BLaER1 (cell line): ENCODE results near the gene NAB2.
A peak's percentile ranks its signal among the peaks of the same experiment; 100 is the strongest.

ENCODE experiments used
- H3K27ac ChIP-seq: shearing (Covaris generic); formaldehyde crosslinking; 2 replicates; pipeline ENCODE4 v1.8.1; 2022
- H3K27me3 ChIP-seq: shearing (Covaris generic); formaldehyde crosslinking; 2 replicates; pipeline ENCODE4 v1.8.1; 2022
- H3K36me3 ChIP-seq: shearing (Covaris generic); formaldehyde crosslinking; 2 replicates; pipeline ENCODE4 v1.8.1; 2022
- H3K4me1 ChIP-seq: shearing (Covaris generic); formaldehyde crosslinking; 2 replicates; pipeline ENCODE4 v1.8.1; 2022
- H3K4me2 ChIP-seq: shearing (Covaris generic); formaldehyde crosslinking; 2 replicates; pipeline ENCODE4 v1.8.1; 2022
- H3K4me3 ChIP-seq: shearing (Covaris generic); formaldehyde crosslinking; 2 replicates; pipeline ENCODE4 v1.8.1; 2022
- H3K9ac ChIP-seq: shearing (Covaris generic); formaldehyde crosslinking; 2 replicates; pipeline ENCODE4 v1.8.1; 2022
- H3K9me3 ChIP-seq: shearing (Covaris generic); formaldehyde crosslinking; 2 replicates; pipeline ENCODE4 v1.8.1; 2022
- H4K20me1 ChIP-seq: shearing (Covaris generic); formaldehyde crosslinking; 2 replicates; pipeline ENCODE4 v1.8.1; 2022
- Cebpa-rat ChIP-seq: shearing (Covaris generic); IDR thresholded peaks from 2 replicates; pipeline ENCODE4 v1.8.1; 2022

The NAB2 gene

DNA sequence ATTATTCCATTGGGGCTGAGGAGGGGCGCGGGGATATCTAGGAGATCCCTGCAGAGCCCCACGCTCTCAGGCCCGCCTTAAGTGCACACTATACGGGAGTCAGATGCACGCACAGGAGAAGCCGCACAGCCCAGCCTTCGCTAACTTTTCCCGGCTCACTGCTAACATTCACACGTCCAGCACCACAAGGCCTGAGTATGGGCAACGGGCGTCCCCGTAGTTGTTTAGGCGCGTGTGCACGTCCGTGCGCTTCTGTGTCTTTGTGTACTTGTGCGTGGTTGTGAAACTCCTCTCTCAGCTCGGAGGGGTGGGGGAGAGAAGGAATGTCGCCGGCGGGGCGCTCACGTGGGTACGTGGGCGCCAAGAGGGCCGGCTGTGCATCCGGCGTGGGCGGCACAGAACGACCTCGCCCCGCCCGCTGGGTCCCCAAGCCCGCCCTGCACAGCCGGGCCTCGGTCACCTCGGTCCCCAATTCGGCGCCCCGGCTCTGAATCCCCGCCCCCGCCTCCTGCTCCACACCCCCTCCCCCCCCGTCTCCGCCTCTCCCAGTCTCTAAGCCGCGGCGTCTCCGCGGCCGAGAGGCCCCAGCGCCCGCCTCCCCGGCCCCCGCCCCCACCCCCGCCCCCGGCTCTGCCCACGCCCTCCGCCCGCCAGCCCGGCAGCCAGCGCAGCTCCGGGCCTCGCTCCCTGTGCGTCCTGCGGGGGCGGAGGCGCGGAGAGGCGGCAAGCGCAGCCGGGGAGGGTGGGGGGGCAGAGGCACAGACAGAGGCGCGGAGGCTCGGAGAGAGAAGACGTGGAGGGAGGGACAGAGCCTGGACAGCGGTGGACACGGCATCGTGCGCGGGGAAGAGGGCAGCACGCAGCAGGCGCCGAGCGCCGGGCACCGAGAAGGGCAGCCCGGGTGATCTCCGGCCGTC lies at the start of gene NAB2:
Gene NAB2, plus strand, starts transcription at position 761 of the 917 bp plus-strand sequence. CDS start 158 bp downstream, outside the sequence.
- Histone ChIP-seq H3K27me3 (no peaks in the 10 kb centered on the region), H3K4me2 (peak within 1 kb of the TSS; percentile 92), H3K9ac (peak within 1 kb of the TSS; percentile 91), H3K36me3 (peaks cover 28% of the 10 kb centered on the region), H3K27ac (peak within 1 kb of the TSS; percentile 98), H4K20me1 (peaks cover 30% of the 10 kb centered on the region), H3K4me1 (peaks cover 46% of the 10 kb centered on the region), H3K4me3 (peak within 1 kb of the TSS; percentile 90), H3K9me3 (no peaks in the 10 kb centered on the region)
- TF ChIP-seq Cebpa-rat: peak; percentile 67; the same call in 1 of the 2 replicates

GRCh38 chr12:57040211-57040610 lies 48.7 kb upstream of the NAB2 start:
- Histone ChIP-seq H3K4me3 (no peak overlapping the region), H3K4me2 (no peak overlapping the region), H3K27me3 (no peaks in the 10 kb centered on the region), H3K9ac (no peak overlapping the region), H3K4me1 (no peaks in the 10 kb centered on the region), H3K9me3 (no peaks in the 10 kb centered on the region), H3K27ac (no peak overlapping the region), H3K36me3 (no peaks in the 10 kb centered on the region), H4K20me1 (no peaks in the 10 kb centered on the region)
- no peak for TF ChIP-seq Cebpa-rat

GRCh38 chr12:57040750-57041149 lies 48.2 kb upstream of the NAB2 start:
- H3K4me2 ChIP-seq: no peak overlapping the region
- no peaks in the 10 kb centered on the region for H3K36me3 ChIP-seq
- H4K20me1 ChIP-seq: no peaks in the 10 kb centered on the region
- H3K9me3 ChIP-seq: no peaks in the 10 kb centered on the region
- no peak overlapping the region for H3K4me3 ChIP-seq
- TF ChIP-seq Cebpa-rat: no peak
- H3K9ac ChIP-seq: no peak overlapping the region
- no peak overlapping the region for H3K27ac ChIP-seq
- H3K4me1 ChIP-seq: no peaks in the 10 kb centered on the region
- no peaks in the 10 kb centered on the region for H3K27me3 ChIP-seq

DNA sequence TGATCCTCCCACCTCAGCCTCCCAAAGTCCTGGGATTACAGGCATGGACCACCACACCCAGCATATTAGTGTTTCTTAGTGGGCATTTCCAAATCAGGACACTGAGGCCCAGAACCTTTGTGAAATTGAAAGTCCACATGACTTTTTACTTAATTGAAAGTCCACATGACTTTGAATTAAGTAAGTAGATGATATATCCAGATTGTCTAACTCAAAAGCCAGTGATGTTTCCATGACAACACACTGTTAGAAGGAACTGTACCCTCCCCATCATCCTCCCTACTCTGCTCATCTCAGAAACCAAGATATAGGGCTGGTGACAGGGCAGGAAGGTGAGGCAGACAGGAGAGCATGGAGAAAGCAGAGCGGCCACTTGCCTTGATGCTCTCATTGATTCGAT lies 46.2 kb upstream of the NAB2 start:
- Histone ChIP-seq H3K27me3 (no peaks in the 10 kb centered on the region), H3K27ac (no peak overlapping the region), H3K9me3 (no peaks in the 10 kb centered on the region), H3K9ac (no peak overlapping the region), H3K4me1 (0 out of 2 replicates have a peak, but pooled peaks cover 5% of the 10 kb centered on the region), H3K4me2 (no peak overlapping the region), H3K36me3 (no peaks in the 10 kb centered on the region), H3K4me3 (no peak overlapping the region), H4K20me1 (no peaks in the 10 kb centered on the region)
- TF ChIP-seq Cebpa-rat: no peak

GRCh38 chr12:57044468-57044867 lies 44.4 kb upstream of the NAB2 start:
- TF ChIP-seq Cebpa-rat: no peak
- H3K36me3 ChIP-seq: no peaks in the 10 kb centered on the region
- H3K9me3 ChIP-seq: no peaks in the 10 kb centered on the region
- no peaks in the 10 kb centered on the region for H4K20me1 ChIP-seq
- H3K4me3 ChIP-seq: no peak overlapping the region
- H3K27me3 ChIP-seq: no peaks in the 10 kb centered on the region
- no peak overlapping the region for H3K27ac ChIP-seq
- H3K4me2 ChIP-seq: no peak overlapping the region
- 0 out of 2 replicates have a peak, but pooled peaks cover 5% of the 10 kb centered on the region for H3K4me1 ChIP-seq
- no peak overlapping the region for H3K9ac ChIP-seq

DNA sequence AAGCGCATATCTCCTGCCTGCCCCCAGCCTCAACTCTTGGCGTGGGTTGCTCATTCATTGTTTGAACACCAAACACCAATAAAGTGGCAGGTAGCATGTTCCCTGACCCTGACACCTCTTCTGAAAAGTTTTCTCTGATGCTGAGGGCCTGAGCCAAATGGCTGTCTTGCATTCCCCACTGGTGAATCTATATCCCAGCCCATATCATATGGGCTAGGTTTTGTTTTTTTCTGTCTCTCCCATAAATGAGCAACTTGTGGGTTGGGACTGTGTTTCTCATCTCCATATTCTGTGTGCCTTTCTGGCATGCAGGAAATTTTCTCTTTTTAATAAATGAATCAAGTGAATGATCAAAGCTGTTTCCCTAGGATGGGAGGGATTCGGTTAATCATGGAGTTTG lies 44.0 kb upstream of the NAB2 start:
- Histone ChIP-seq H3K9ac (no peak overlapping the region), H3K4me3 (no peak overlapping the region), H3K36me3 (no peaks in the 10 kb centered on the region), H3K4me2 (no peak overlapping the region), H3K27me3 (no peaks in the 10 kb centered on the region), H3K4me1 (0 out of 2 replicates have a peak, but pooled peaks cover 5% of the 10 kb centered on the region), H3K27ac (no peak overlapping the region), H3K9me3 (no peaks in the 10 kb centered on the region), H4K20me1 (no peaks in the 10 kb centered on the region)
- TF ChIP-seq Cebpa-rat: no peak

- Histone ChIP-seq H3K4me1 (0 out of 2 replicates have a peak, but pooled peaks cover 5% of the 10 kb centered on the region), H3K27me3 (no peaks in the 10 kb centered on the region), H3K9me3 (no peaks in the 10 kb centered on the region), H3K36me3 (no peaks in the 10 kb centered on the region), H3K4me2 (no peak overlapping the region), H4K20me1 (no peaks in the 10 kb centered on the region), H3K27ac (no peak overlapping the region), H3K4me3 (no peak overlapping the region), H3K9ac (no peak overlapping the region)
- no peak for TF ChIP-seq Cebpa-rat
These were observed 42.7 kb upstream of the NAB2 start for GRCh38 chr12:57046086-57046791.

DNA sequence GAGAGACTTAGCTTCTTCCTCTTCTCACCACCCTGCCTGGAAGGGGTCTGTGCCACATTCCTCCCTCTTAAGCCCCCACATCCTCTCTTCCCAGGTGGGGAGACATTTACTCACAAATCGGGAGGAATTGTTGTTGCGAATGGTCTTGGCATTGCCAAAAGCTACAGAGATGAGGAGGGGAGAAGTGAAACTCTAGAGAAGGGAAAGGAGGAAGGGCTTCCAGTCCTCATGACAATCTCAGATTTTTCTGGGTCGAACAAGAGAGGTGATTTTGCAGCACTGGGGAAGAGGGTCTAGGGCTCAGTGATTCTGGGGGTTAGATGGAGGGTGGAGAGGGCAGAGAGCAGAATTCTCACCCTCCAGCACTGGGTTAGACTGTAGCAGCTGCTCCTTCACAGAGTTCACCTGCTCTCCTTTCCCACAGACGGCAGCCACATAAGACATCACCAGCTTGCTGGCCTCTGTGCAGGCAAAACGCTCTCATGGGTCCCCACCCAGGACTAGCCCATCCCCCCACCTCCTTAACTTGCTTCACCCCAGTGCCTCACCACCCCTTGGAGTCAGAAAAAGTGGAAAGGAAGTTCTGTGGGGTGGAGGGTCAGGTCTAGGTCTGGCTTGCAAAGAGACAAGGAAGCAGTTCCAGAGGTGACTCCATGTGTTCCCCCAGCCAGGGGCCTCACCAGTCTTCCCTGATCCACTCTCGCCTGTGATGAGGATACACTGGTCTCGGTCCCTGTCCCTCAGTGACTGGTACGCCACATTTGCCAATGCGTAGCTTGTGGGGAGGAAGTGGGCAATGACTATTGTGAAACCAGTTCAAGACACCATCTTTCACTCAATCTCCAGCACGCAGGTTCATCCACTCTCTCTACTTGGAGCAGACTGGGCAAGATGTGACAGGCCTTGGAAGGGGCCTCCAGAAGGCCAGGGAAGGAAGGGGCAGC lies 41.7 kb upstream of the NAB2 start:
- Histone ChIP-seq H3K27me3 (no peaks in the 10 kb centered on the region), H3K4me3 (no peak overlapping the region), H4K20me1 (no peaks in the 10 kb centered on the region), H3K27ac (no peak overlapping the region), H3K9ac (no peak overlapping the region), H3K4me2 (no peak overlapping the region), H3K4me1 (0 out of 2 replicates have a peak, but pooled peaks cover 5% of the 10 kb centered on the region), H3K9me3 (no peaks in the 10 kb centered on the region), H3K36me3 (no peaks in the 10 kb centered on the region)
- no peak for TF ChIP-seq Cebpa-rat

DNA sequence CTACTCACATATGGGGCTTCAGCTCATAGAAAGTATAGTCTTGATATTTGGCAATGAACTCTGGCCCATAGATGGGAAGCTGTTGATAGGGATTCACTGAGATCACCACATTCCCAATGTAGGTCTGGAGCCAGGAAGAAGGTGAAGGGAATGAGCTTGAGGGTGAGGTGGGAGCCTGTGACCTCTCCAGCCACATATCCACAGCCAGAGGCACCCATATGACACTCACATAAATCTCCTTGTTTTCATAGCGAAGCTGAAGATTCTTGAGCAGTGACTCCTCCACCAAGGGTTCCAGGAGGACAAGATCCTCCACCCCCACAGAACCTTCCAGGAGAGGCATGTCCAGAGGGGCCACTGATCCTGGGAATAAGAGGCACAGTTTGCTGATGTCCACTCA lies 40.9 kb upstream of the NAB2 start:
- no peaks in the 10 kb centered on the region for H4K20me1 ChIP-seq
- no peak overlapping the region for H3K9ac ChIP-seq
- no peak overlapping the region for H3K4me2 ChIP-seq
- 0 out of 2 replicates have a peak, but pooled peaks cover 5% of the 10 kb centered on the region for H3K4me1 ChIP-seq
- no peaks in the 10 kb centered on the region for H3K9me3 ChIP-seq
- H3K27me3 ChIP-seq: no peaks in the 10 kb centered on the region
- no peaks in the 10 kb centered on the region for H3K36me3 ChIP-seq
- no peak for TF ChIP-seq Cebpa-rat
- H3K27ac ChIP-seq: no peak overlapping the region
- no peak overlapping the region for H3K4me3 ChIP-seq
